Uterus (tissue), 4 donors: ENCODE data around the gene ARFIP1. TPM values are rescaled to one million over a fixed set of nuclear protein-coding genes. Genes with fewer than 3 reads are reported as not detected.
"Not testable (repeated sequence)": the region's sequence is repeated elsewhere in the genome, so short reads cannot be mapped to it uniquely, and the experiment has no call there.

Source experiments
- DNase-seq, 2 donors: peaks; one replicate each; pipeline ENCODE4 v3.0.0-alpha.2; 2019 to 2020
- H3K27ac ChIP-seq, 2 donors: fragments of 200-600 bp; sonication (generic); 1 replicate in 1 of 2; 2 replicates in 1 of 2; pipeline ENCODE4 v1.5.1; 2016 to 2018
- H3K27me3 ChIP-seq, 2 donors: fragments of 200-600 bp; sonication (generic); one replicate each; pipeline ENCODE4 v1.5.1; 2018 to 2019; ENCODE audit warnings: control low read depth in 1 of 2
- H3K36me3 ChIP-seq, 2 donors: fragments of 200-600 bp; sonication (generic); one replicate each; pipeline ENCODE4 v1.5.1; 2019; ENCODE audit warnings: control low read depth in 1 of 2
- H3K4me1 ChIP-seq, 2 donors: fragments of 200-600 bp; sonication (generic); one replicate each; pipeline ENCODE4 v1.5.1; 2018 to 2019; ENCODE audit warnings: control low read depth in 1 of 2
- H3K4me3 ChIP-seq, 2 donors: fragments of 200-600 bp; sonication (generic); 1 replicate in 1 of 2; 2 replicates in 1 of 2; pipeline ENCODE4 v1.5.1; 2018 to 2019; ENCODE audit warnings: mild to moderate bottlenecking in 1 of 2
- H3K9me3 ChIP-seq, 2 donors: fragments of 200-600 bp; sonication (generic); one replicate each; pipeline ENCODE4 v1.5.1; 2019; ENCODE audit warnings: control low read depth in 1 of 2
- POLR2A ChIP-seq, 2 donors: fragments of 450-650 bp; IDR thresholded peaks; one replicate each; pipeline ENCODE4 v1.6.1; 2016; ENCODE audit warnings: antibody characterized with exemption in 2 of 2, mild to moderate bottlenecking in 1 of 2, moderate library complexity in 1 of 2
- intact Hi-C: fragments of 100-400 bp; cut with DNase I; formaldehyde crosslinking; loops from one replicate; pipeline ENCODE4 v1.15.1; 2023; ENCODE audit warnings: low total_unique reads
- total RNA-seq, 4 donors: library from RNA; depleted of rRNA in 3 of 4; stranded (reverse); fragments of >200 nt in 3 of 4; gene quantifications; one replicate each; pipeline versions ENCODE4 v1.1.0 to v1.2.4, GENCODE V29; 2014 to 2023
- TF ChIP-seq, protein P1 (sequence below), 4 experiments: fragments of 200-600 bp in 2 of 4; fragments of 450-650 bp in 2 of 4; sonication (generic) in 2 of 4; IDR thresholded peaks; one replicate each; pipeline ENCODE4 v1.5.1; 2016 to 2019; ENCODE audit warnings: antibody characterized with exemption in 4 of 4, mild to moderate bottlenecking in 2 of 4, moderate library complexity in 1 of 4
- donor health status: DM: yes; HTN: yes; CAD: no.

The ARFIP1 gene
- total RNA-seq, 4 donors from 2014 or later, result 19.5 to 75.6 (median 34.1) TPM

DNA sequence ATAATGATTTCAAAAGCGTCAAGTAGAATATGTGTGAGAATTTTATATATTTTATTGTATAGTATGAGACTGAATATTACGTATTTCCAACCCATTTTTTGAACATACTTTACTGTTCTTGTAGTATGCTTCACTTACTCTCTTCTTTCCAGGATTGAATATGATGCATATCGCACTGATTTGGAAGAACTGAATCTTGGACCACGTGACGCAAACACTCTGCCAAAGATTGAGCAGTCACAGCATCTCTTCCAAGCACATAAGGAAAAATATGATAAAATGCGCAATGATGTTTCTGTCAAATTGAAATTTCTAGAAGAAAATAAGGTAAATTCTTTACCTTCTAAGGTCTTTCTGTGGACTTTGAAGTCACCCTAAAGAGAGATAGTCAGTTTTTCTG is 108.2 kb downstream of the ARFIP1 start:
- no peaks in the 10 kb centered on the region for H3K36me3 ChIP-seq
- intact Hi-C loops, result no loop called here
- no peaks in the 10 kb centered on the region for H3K27me3 ChIP-seq
- H3K9me3 ChIP-seq, result no peaks in the 10 kb centered on the region
- H3K4me1 ChIP-seq, result no peaks in the 10 kb centered on the region
- TF ChIP-seq, protein P1, sequence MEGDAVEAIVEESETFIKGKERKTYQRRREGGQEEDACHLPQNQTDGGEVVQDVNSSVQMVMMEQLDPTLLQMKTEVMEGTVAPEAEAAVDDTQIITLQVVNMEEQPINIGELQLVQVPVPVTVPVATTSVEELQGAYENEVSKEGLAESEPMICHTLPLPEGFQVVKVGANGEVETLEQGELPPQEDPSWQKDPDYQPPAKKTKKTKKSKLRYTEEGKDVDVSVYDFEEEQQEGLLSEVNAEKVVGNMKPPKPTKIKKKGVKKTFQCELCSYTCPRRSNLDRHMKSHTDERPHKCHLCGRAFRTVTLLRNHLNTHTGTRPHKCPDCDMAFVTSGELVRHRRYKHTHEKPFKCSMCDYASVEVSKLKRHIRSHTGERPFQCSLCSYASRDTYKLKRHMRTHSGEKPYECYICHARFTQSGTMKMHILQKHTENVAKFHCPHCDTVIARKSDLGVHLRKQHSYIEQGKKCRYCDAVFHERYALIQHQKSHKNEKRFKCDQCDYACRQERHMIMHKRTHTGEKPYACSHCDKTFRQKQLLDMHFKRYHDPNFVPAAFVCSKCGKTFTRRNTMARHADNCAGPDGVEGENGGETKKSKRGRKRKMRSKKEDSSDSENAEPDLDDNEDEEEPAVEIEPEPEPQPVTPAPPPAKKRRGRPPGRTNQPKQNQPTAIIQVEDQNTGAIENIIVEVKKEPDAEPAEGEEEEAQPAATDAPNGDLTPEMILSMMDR (IDR thresholded peaks at IDR 0.05), result no peak
- TF ChIP-seq POLR2A (IDR thresholded peaks at IDR 0.05), result no peak
- H3K27ac ChIP-seq, result no peak overlapping the region
- no peak for DNase-seq
- no peak overlapping the region for H3K4me3 ChIP-seq

DNA sequence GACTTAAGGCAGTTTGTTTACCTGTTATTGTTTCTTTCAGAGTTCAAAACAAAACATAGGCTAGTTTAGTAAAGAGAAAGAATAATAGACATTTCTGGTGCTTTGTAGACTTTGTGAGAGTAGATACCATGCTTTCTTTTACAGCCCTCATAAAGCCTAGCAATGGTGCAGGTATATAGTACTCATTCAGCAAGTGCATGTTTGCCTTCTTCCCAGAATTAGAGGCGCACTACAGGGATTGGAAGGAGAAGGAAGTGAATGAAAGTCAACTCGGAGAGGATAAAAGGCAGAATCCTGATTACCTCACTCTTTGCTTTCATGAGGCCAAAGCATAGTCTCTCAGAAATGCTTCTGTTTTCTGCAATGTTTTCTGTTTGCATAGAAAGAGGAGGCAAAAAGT is 113.2 kb downstream of the ARFIP1 start:
- no peak overlapping the region for H3K4me3 ChIP-seq
- H3K36me3 ChIP-seq, result no peaks in the 10 kb centered on the region
- no peaks in the 10 kb centered on the region for H3K9me3 ChIP-seq
- TF ChIP-seq, protein P1 (IDR thresholded peaks at IDR 0.05), result no peak
- TF ChIP-seq POLR2A (IDR thresholded peaks at IDR 0.05), result no peak
- no peaks in the 10 kb centered on the region for H3K27me3 ChIP-seq
- no peak for DNase-seq
- no peak overlapping the region for H3K27ac ChIP-seq
- intact Hi-C loops, result no loop called here
- no peaks in the 10 kb centered on the region for H3K4me1 ChIP-seq

DNA sequence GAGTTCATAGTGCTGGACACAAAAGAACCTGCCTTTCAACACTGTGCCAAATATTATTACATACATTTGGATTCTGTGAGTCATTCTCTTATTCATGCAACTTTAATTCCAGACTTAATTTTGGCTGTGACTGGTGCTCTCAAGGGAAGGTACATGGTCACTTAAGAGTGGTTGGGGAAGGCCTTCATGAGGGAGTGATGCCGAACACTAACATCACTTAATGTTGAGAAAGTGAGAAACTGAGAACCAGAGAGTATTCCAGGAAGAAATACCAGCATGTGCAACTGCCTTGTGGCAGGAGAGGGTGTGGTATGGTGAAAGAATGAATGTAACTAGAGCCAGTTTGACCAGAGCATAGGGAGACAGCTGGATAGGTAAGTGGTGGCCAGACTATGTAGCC is 114.9 kb downstream of the ARFIP1 start:
- Histone ChIP-seq H3K27me3 (no peaks in the 10 kb centered on the region), H3K9me3 (no peaks in the 10 kb centered on the region), H3K27ac (no peak overlapping the region), H3K4me3 (no peak overlapping the region), H3K4me1 (no peaks in the 10 kb centered on the region), H3K36me3 (no peaks in the 10 kb centered on the region)
- DNase-seq, result no peak
- intact Hi-C loops, result no loop called here
- TF ChIP-seq, protein P1 (IDR thresholded peaks at IDR 0.05), result no peak
- no peak for TF ChIP-seq POLR2A (IDR thresholded peaks at IDR 0.05)

DNA sequence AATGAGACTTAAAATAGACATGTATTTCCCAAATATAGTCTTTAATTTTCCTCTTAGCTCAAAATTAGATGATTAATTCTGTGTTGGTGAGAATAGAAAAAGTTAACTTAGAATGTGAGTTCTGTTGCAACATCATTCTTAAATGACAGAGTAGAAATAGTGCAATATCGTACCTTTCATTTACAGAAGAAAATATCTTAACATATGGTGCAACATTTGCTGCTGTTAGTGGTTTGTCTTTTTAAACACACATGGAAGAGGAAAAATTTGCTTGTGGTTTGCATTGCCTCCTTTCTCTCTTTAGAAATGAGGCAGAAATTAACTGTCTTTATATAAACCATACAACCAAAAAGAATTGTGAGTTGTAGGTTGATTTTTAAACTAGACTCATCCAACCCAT is 117.1 kb downstream of the ARFIP1 start:
- H3K27me3 ChIP-seq, result no peaks in the 10 kb centered on the region
- DNase-seq, result no peak
- intact Hi-C loops, result no loop called here
- no peak overlapping the region for H3K4me3 ChIP-seq
- H3K4me1 ChIP-seq, result no peaks in the 10 kb centered on the region
- no peaks in the 10 kb centered on the region for H3K9me3 ChIP-seq
- no peak for TF ChIP-seq POLR2A (IDR thresholded peaks at IDR 0.05)
- TF ChIP-seq, protein P1 (IDR thresholded peaks at IDR 0.05), result no peak
- no peak overlapping the region for H3K27ac ChIP-seq
- H3K36me3 ChIP-seq, result no peaks in the 10 kb centered on the region

DNA sequence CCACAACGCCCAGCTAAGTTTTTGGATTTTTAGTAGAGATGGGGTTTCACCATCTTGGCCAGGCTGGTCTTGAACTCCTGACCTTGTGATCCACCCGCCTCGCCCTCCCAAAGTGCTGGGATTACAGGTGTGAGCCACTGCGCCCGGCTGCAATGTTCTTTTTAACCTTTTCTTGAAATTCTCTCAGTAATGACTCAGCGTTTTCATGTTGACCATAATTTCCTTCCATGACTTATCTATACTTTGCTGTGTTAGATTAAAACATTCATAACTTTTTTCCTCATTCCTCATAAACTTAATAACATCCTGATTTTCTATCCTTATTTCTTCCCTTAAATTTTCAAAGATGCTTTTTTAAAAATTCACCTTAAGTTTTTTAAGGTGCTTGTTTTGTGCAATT is 118.4 kb downstream of the ARFIP1 start:
- H3K4me3 ChIP-seq, H3K27me3 ChIP-seq, H3K4me1 ChIP-seq, DNase-seq, H3K27ac ChIP-seq, H3K9me3 ChIP-seq, H3K36me3 ChIP-seq, intact Hi-C loops: not testable (repeated sequence)

DNA sequence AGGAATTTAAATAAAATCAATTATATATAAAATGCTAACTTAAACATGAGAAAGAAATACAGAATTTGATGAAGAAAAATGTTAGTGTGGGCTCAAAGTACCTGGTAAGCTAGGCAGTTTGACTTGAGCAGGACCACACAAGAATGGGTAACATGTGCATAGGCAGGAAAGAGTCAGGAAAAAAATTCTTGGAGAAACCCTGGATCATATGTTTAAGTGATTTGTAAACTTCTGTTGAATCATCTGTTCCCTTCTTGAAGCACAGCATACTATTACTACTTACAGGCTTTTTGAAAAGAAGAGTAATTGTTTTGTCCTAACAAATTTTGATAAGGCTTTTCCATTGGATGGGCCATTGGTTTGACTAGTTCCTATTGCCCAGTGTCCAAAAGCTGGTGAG is 118.9 kb downstream of the ARFIP1 start:
- TF ChIP-seq, protein P1 (IDR thresholded peaks at IDR 0.05), result no peak
- TF ChIP-seq POLR2A (IDR thresholded peaks at IDR 0.05), result no peak

More for the DNA sequence above, 118.9 kb downstream of the ARFIP1 start:
- H3K4me1 ChIP-seq, result no peaks in the 10 kb centered on the region
- intact Hi-C loops, result no loop called here
- DNase-seq, result no peak
- no peak overlapping the region for H3K27ac ChIP-seq
- no peak overlapping the region for H3K4me3 ChIP-seq
- no peaks in the 10 kb centered on the region for H3K27me3 ChIP-seq
- no peaks in the 10 kb centered on the region for H3K36me3 ChIP-seq
- H3K9me3 ChIP-seq, result no peaks in the 10 kb centered on the region
